ENCODE data around the gene RFXAP. TPM values are rescaled to one million over a fixed set of nuclear protein-coding genes. Genes with fewer than 3 reads are reported as not detected.

RFXAP gene
- total RNA-seq, 3 donors from 2014 or later: 3.8 to 6.6 (median 5.9) TPM

- Histone ChIP-seq H3K36me3 (no peaks in the 10 kb centered on the region), H3K27me3 (no peaks in the 10 kb centered on the region), H3K9me3 (no peaks in the 10 kb centered on the region), H3K27ac (no peak overlapping the region), H3K4me3 (no peak overlapping the region), H3K4me1 (no peaks in the 10 kb centered on the region)
- no peak for TF ChIP-seq POLR2A (IDR thresholded peaks at IDR 0.05)
- no peak for TF ChIP-seq POLR2AphosphoS5 (IDR thresholded peaks at IDR 0.05)
- no peak for TF ChIP-seq CTCF (IDR thresholded peaks at IDR 0.05)
- no peak for DNase-seq (ENCODE audit: low spot score in 2 of 2)
- intact Hi-C loops (cut with DNase I; ENCODE audit: low total_unique reads): no loop called here
Observed at GRCh38 chr13:36839281-36839680, 20.3 kb downstream of the RFXAP start.

- H3K4me3 ChIP-seq: no peak overlapping the region
- H3K4me1 ChIP-seq: no peaks in the 10 kb centered on the region
Observed at GRCh38 chr13:36839981-36840380, 21.0 kb downstream of the RFXAP start.

GRCh38 chr13:36840718-36841250 lies 21.8 kb downstream of the RFXAP start:
- no peak for DNase-seq (ENCODE audit: low spot score in 2 of 2)
- no peak overlapping the region for H3K4me3 ChIP-seq
- H3K4me1 ChIP-seq: no peaks in the 10 kb centered on the region
- H3K27me3 ChIP-seq: no peaks in the 10 kb centered on the region
- intact Hi-C loops (cut with DNase I; ENCODE audit: low total_unique reads): no loop called here
- TF ChIP-seq CTCF (IDR thresholded peaks at IDR 0.05) (no peak), POLR2AphosphoS5 (IDR thresholded peaks at IDR 0.05) (no peak), POLR2A (IDR thresholded peaks at IDR 0.05) (no peak)
- H3K9me3 ChIP-seq: no peaks in the 10 kb centered on the region
- H3K27ac ChIP-seq: no peak overlapping the region
- no peaks in the 10 kb centered on the region for H3K36me3 ChIP-seq

More at GRCh38 chr13:36839981-36840380, 21.0 kb downstream of the RFXAP start:
- no peaks in the 10 kb centered on the region for H3K36me3 ChIP-seq
- intact Hi-C loops (cut with DNase I; ENCODE audit: low total_unique reads): no loop called here
- no peaks in the 10 kb centered on the region for H3K9me3 ChIP-seq
- TF ChIP-seq CTCF (IDR thresholded peaks at IDR 0.05) (no peak), POLR2A (IDR thresholded peaks at IDR 0.05) (no peak), POLR2AphosphoS5 (IDR thresholded peaks at IDR 0.05) (no peak)
- no peak overlapping the region for H3K27ac ChIP-seq
- DNase-seq (ENCODE audit: low spot score in 2 of 2): no peak
- H3K27me3 ChIP-seq: no peaks in the 10 kb centered on the region

GRCh38 chr13:36841391-36841790 lies 22.4 kb downstream of the RFXAP start:
- no peaks in the 10 kb centered on the region for H3K36me3 ChIP-seq
- H3K27me3 ChIP-seq: no peaks in the 10 kb centered on the region
- no peak for TF ChIP-seq CTCF (IDR thresholded peaks at IDR 0.05)
- TF ChIP-seq POLR2AphosphoS5 (IDR thresholded peaks at IDR 0.05): no peak
- TF ChIP-seq POLR2A (IDR thresholded peaks at IDR 0.05): no peak
- H3K4me1 ChIP-seq: no peaks in the 10 kb centered on the region
- no peak overlapping the region for H3K4me3 ChIP-seq
- no peak for DNase-seq (ENCODE audit: low spot score in 2 of 2)
- no peak overlapping the region for H3K27ac ChIP-seq
- H3K9me3 ChIP-seq: no peaks in the 10 kb centered on the region
- intact Hi-C loops (cut with DNase I; ENCODE audit: low total_unique reads): no loop called here

- DNase-seq (ENCODE audit: low spot score in 2 of 2): no peak
- TF ChIP-seq POLR2A (IDR thresholded peaks at IDR 0.05) (no peak), POLR2AphosphoS5 (IDR thresholded peaks at IDR 0.05) (no peak), CTCF (IDR thresholded peaks at IDR 0.05) (no peak)
- no peak overlapping the region for H3K27ac ChIP-seq
- no peaks in the 10 kb centered on the region for H3K27me3 ChIP-seq
- intact Hi-C loops (cut with DNase I; ENCODE audit: low total_unique reads): no loop called here
- H3K4me3 ChIP-seq: no peak overlapping the region
- H3K36me3 ChIP-seq: no peaks in the 10 kb centered on the region
- no peaks in the 10 kb centered on the region for H3K9me3 ChIP-seq
- H3K4me1 ChIP-seq: no peaks in the 10 kb centered on the region
Observed at GRCh38 chr13:36847606-36848005, 28.6 kb downstream of the RFXAP start.
